ENCODE measurements around the gene CSNK2A2. TPM values are rescaled to one million over a fixed set of nuclear protein-coding genes. Genes with fewer than 3 reads are reported as not detected.
A peak's percentile ranks its signal among the peaks of the same experiment; 100 is the strongest.

The CSNK2A2 gene
- total and polyA plus RNA-seq, 9 of the 15 experiments (the other 6 are each of a cell fraction or from before 2014, with no cell fraction given), result 20.8 to 109 (median 44.7) TPM

GRCh38 chr16:58125781-58126335, 72.0 kb downstream of the CSNK2A2 start:
- H3K4me2 ChIP-seq (ENCODE audit: insufficient read depth, low read length), result peak overlapping the region; percentile 62
- peaks cover 38% of the 10 kb centered on the region for H4K20me1 ChIP-seq (replicated peaks; ENCODE audit: control insufficient read depth, insufficient read depth, low read length)
- ChIA-PET CTCF (ENCODE audit: low intra/inter-chr PET ratio) (interaction anchor here (0.8 kb wide), 1 partner anchor 105 kb away, joined by 3 read pairs; no protein-coding TSS in a partner anchor), POLR2A (interaction anchor here (0.6 to 1.5 kb wide), 4 partner anchors 13 to 219 kb away, joined by 3 to 7 read pairs (median 4); a partner anchor contains a TSS)
- no peaks in the 10 kb centered on the region for H3K9me1 ChIP-seq (ENCODE audit: control insufficient read depth, insufficient read depth, low read length)
- no TSS peak for BruUV-seq (replicated peaks)
- no peak for ATAC-seq
- peak overlapping the region; percentile 7 to 51; a peak in 1 of 4 replicates for H3K9ac ChIP-seq (ENCODE audit: insufficient read depth in 1 of 2, low read depth in 2 of 2, low read length in 2 of 2)
- H3K27ac ChIP-seq (ENCODE audit: extremely low read depth, low read depth, low read length), result no peak overlapping the region
- no peaks in the 10 kb centered on the region for H3K27me3 ChIP-seq (ENCODE audit: control insufficient read depth in 2 of 2, insufficient read depth in 2 of 2, low read length in 2 of 2)
- intact Hi-C loops (cut with micrococcal nuclease) (loop anchor here (10.0 kb wide), 2 partner anchors 139 to 359 kb away; no protein-coding TSS in a partner anchor), in situ Hi-C loops (cut with MboI) (loop anchor here (10.0 kb wide), 1 partner anchor 111 kb away; no protein-coding TSS in a partner anchor)
- WGBS (ENCODE audit: insufficient coverage, low coverage, missing lambda C conversion rate), result 14% methylated on average over 10 of the region's 10 CpGs
- no peaks in the 10 kb centered on the region for H3K9me3 ChIP-seq (replicated peaks; ENCODE audit: control insufficient read depth, insufficient read depth, low read depth, low read length)
- no peak overlapping the region for H2AFZ ChIP-seq (ENCODE audit: low read depth, low read length)
- H3K79me2 ChIP-seq (ENCODE audit: control insufficient read depth, insufficient read depth, low read length), result peaks cover 77% of the 10 kb centered on the region
- peak in 1 of 4 experiments; percentile 53 for DNase-seq (ENCODE audit: extremely low read depth in 1 of 4, low spot score in 3 of 4)
- H3K36me3 ChIP-seq (ENCODE audit: control insufficient read depth, insufficient read depth, low read length), result peaks cover 3% of the 10 kb centered on the region; the same call in 1 of the 3 replicates
- FAIRE-seq, result no peak
- H3K4me3 ChIP-seq, result peak overlapping the region; percentile 15; the same call in 1 of the 2 replicates
- H3K4me1 ChIP-seq (replicated peaks in 1 of 2; ENCODE audit: control insufficient read depth in 2 of 2, insufficient read depth in 2 of 2, low read length in 2 of 2), result peaks cover 27 to 42% of the 10 kb centered on the region in 2 experiments
- TF ChIP-seq CREM (IDR thresholded peaks at IDR 0.05; ENCODE audit: low read depth) (0 out of 2 replicates have a peak, but pooled peaks have one; percentile 28), BRD9 (IDR thresholded peaks at IDR 0.05; ENCODE audit: low read depth, partially characterized antibody) (no peak), ZBTB49 (CRISPR knock-in tag; IDR thresholded peaks at IDR 0.05; ENCODE audit: borderline replicate concordance) (no peak), FOXJ2 (tag; IDR thresholded peaks at IDR 0.05) (peak; percentile 68; the same call in 1 of the 2 replicates), THRA (IDR thresholded peaks at IDR 0.05) (no peak), ZMIZ1 (IDR thresholded peaks at IDR 0.05; ENCODE audit: low read depth in 2 of 2, low read length in 2 of 2) (no peak), RAD21 (CRISPR knock-in tag; conservative IDR thresholded peaks at IDR 0.05 in 1 of 2, IDR thresholded peaks at IDR 0.05 in 1 of 2) (peak in 1 of 2 experiments; percentile 36; a peak in 1 of 4 replicates), MNT (conservative IDR thresholded peaks at IDR 0.05) (peak in 1 of 2 experiments; percentile 22; a peak in 1 of 4 replicates), RCOR1 (IDR thresholded peaks at IDR 0.05; ENCODE audit: borderline replicate concordance in 1 of 2, low read depth in 2 of 2, low read length in 2 of 2) (no peak), MEIS2 (IDR thresholded peaks at IDR 0.05; ENCODE audit: partially characterized antibody) (peak; percentile 11), NR1H2 (CRISPR knock-in tag; IDR thresholded peaks at IDR 0.05) (no peak)

Measured in K562 (cell line).